AG20443 (cell line): ENCODE data around the gene ZDHHC20.

ENCODE experiments used
- DNase-seq: peaks from one replicate; pipeline ENCODE4 v3.0.0; 2012; ENCODE audit warnings: low spot score, mixed read lengths

ZDHHC20 gene

GRCh38 chr13:21458813-21459701, at the start of gene ZDHHC20:
Gene ZDHHC20, minus strand, starts transcription at chr13:21459303. Its CDS starts 132 bp downstream, at chr13:21459171.
- peak; percentile 99 for DNase-seq

GRCh38 chr13:21504379-21504778, 45.3 kb upstream of the ZDHHC20 start:
- DNase-seq = no peak

GRCh38 chr13:21501686-21502085, 42.6 kb upstream of the ZDHHC20 start:
- no peak for DNase-seq

GRCh38 chr13:21486322-21486721, 27.2 kb upstream of the ZDHHC20 start:
- DNase-seq = no peak

GRCh38 chr13:21483748-21484147, 24.6 kb upstream of the ZDHHC20 start:
- no peak for DNase-seq

GRCh38 chr13:21481359-21481758, 22.3 kb upstream of the ZDHHC20 start:
- peak; percentile 24 for DNase-seq

GRCh38 chr13:21478881-21479808, 20.0 kb upstream of the ZDHHC20 start:
- DNase-seq = peak; percentile 46

GRCh38 chr13:21476893-21477472, 17.9 kb upstream of the ZDHHC20 start:
- peak; percentile 83 for DNase-seq

- no peak for DNase-seq
These were observed 16.0 kb upstream of the ZDHHC20 start for GRCh38 chr13:21475115-21475514.

GRCh38 chr13:21470785-21471184, 11.7 kb upstream of the ZDHHC20 start:
- no peak for DNase-seq

GRCh38 chr13:21466527-21466926, 7.4 kb upstream of the ZDHHC20 start:
- no peak for DNase-seq

GRCh38 chr13:21465710-21466160, 6.6 kb upstream of the ZDHHC20 start:
- DNase-seq = no peak

- no peak for DNase-seq
These were observed 4.3 kb upstream of the ZDHHC20 start for GRCh38 chr13:21463424-21463823.

- no peak for DNase-seq
These were observed 2.0 kb upstream of the ZDHHC20 start for GRCh38 chr13:21461131-21461530.

GRCh38 chr13:21458451-21458812, 671 bp downstream of the ZDHHC20 start:
- DNase-seq = peak; percentile 23

- DNase-seq = peak; percentile 17
These were observed 5.6 kb downstream of the ZDHHC20 start for GRCh38 chr13:21453387-21454081.

- no peak for DNase-seq
These were observed 8.2 kb downstream of the ZDHHC20 start for GRCh38 chr13:21450936-21451335.

GRCh38 chr13:21446656-21447055, 12.4 kb downstream of the ZDHHC20 start:
- no peak for DNase-seq

GRCh38 chr13:21445759-21446158, 13.3 kb downstream of the ZDHHC20 start:
- no peak for DNase-seq

GRCh38 chr13:21443171-21443570, 15.9 kb downstream of the ZDHHC20 start:
- no peak for DNase-seq

- no peak for DNase-seq
These were observed 22.5 kb downstream of the ZDHHC20 start for GRCh38 chr13:21436582-21436981.

GRCh38 chr13:21435687-21436151, 23.4 kb downstream of the ZDHHC20 start:
- DNase-seq = peak; percentile 91
